Lung microvascular endothelial cell (primary cell): ENCODE data around the gene BEST4. TPM values are rescaled to one million over a fixed set of nuclear protein-coding genes. Genes with fewer than 3 reads are reported as not detected.

Experiments used
- total RNA-seq: library from RNA; depleted of rRNA; stranded (reverse); fragments of >200 nt; gene quantifications from 2 replicates; pipeline ENCODE4 v1.2.1, GENCODE V29; 2014

Gene BEST4
- total RNA-seq, 1 donor from 2014 or later, result under 0.01 TPM

Other genes starting within 250 kb of the BEST4 start
- gene TMEM53, start 113.7 kb downstream of the BEST4 start, total RNA-seq, result 1.7 and 3.8 TPM in 2 replicates
- under 0.01 TPM in 1 of 2 replicates, not detected in the other for gene ARMH1, start 113.5 kb downstream of the BEST4 start, total RNA-seq
- gene RNU5D-1, start 57.0 kb downstream of the BEST4 start, total RNA-seq, result not detected in 2 replicates
- gene KIF2C, start 48.3 kb downstream of the BEST4 start, total RNA-seq, result 3.6 and 13.3 TPM in 2 replicates
- gene RPS8, start 12.6 kb downstream of the BEST4 start, total RNA-seq, result 1,295 and 1,557 TPM in 2 replicates
- gene PLK3, start 12.2 kb upstream of the BEST4 start, total RNA-seq, result 10.0 and 22.4 TPM in 2 replicates
- gene DYNLT4, start 19.2 kb upstream of the BEST4 start, total RNA-seq, result under 0.01 and 0.40 TPM in 2 replicates
- 4.4 and 6.0 TPM in 2 replicates for gene BTBD19, start 20.4 kb upstream of the BEST4 start, total RNA-seq
- under 0.01 TPM in 2 replicates for gene PTCH2, start 55.1 kb upstream of the BEST4 start, total RNA-seq
- 15.3 and 16.1 TPM in 2 replicates for gene EIF2B3, start 198.4 kb upstream of the BEST4 start, total RNA-seq
- 17.7 and 19.6 TPM in 2 replicates for gene HECTD3, start 223.2 kb upstream of the BEST4 start, total RNA-seq
- 240 and 272 TPM in 2 replicates for gene UROD, start 224.1 kb upstream of the BEST4 start, total RNA-seq